NOMO-1 treated with dmso at 0.1 percent for 144 hours (cell line): ENCODE data around the gene EWSR1.
"Not testable (repeated sequence)": the region's sequence is repeated elsewhere in the genome, so short reads cannot be mapped to it uniquely, and the experiment has no call there.

Experiments
- DNase-seq: peaks from one replicate; lab custom pipeline; 2025; ENCODE audit not compliant: unreplicated experiment; lab: John Stamatoyannopoulos, UW

Gene EWSR1

GRCh38 chr22:29334696-29335344 lies 66.8 kb downstream of the EWSR1 start:
- DNase-seq, result no peak

- no peak for DNase-seq
These were observed 67.6 kb downstream of the EWSR1 start for GRCh38 chr22:29335656-29336055.

- DNase-seq, result no peak
These were observed 68.9 kb downstream of the EWSR1 start for GRCh38 chr22:29336751-29337490.

GRCh38 chr22:29337631-29338284 lies 69.7 kb downstream of the EWSR1 start:
- DNase-seq, result no peak

- DNase-seq, result no peak
These were observed 70.3 kb downstream of the EWSR1 start for GRCh38 chr22:29338398-29338797.

GRCh38 chr22:29339381-29340235 lies 71.5 kb downstream of the EWSR1 start:
- no peak for DNase-seq

GRCh38 chr22:29340566-29340965 lies 72.5 kb downstream of the EWSR1 start:
- DNase-seq, result no peak

- DNase-seq, result no peak
These were observed 73.2 kb downstream of the EWSR1 start for GRCh38 chr22:29341056-29341848.

- DNase-seq, result no peak
These were observed 73.7 kb downstream of the EWSR1 start for GRCh38 chr22:29341849-29342127.

- DNase-seq, result no peak
These were observed 74.1 kb downstream of the EWSR1 start for GRCh38 chr22:29342177-29342576.

- no peak for DNase-seq
These were observed 74.7 kb downstream of the EWSR1 start for GRCh38 chr22:29342577-29343312.

GRCh38 chr22:29343313-29343805 lies 75.3 kb downstream of the EWSR1 start:
- DNase-seq, result no peak

GRCh38 chr22:29344137-29344536 lies 76.1 kb downstream of the EWSR1 start:
- no peak for DNase-seq

- not testable (repeated sequence) for DNase-seq
These were observed 76.8 kb downstream of the EWSR1 start for GRCh38 chr22:29344889-29345288.

- DNase-seq, result no peak
These were observed 77.9 kb downstream of the EWSR1 start for GRCh38 chr22:29345932-29346331.

GRCh38 chr22:29346659-29347058 lies 78.6 kb downstream of the EWSR1 start:
- no peak for DNase-seq

- no peak for DNase-seq
These were observed 80.0 kb downstream of the EWSR1 start for GRCh38 chr22:29348041-29348440.

- no peak for DNase-seq
These were observed 80.9 kb downstream of the EWSR1 start for GRCh38 chr22:29348956-29349355.
